OCI-LY3 (cell line): Measurements from ENCODE around the gene LCE5A.

ENCODE experiments used
- H2AFZ ChIP-seq: fragments of 200-600, 300-600 bp; shearing (Covaris generic); 2 replicates; pipeline ENCODE4 v1.6.0; 2014; ENCODE audit warnings: antibody characterized with exemption, low read depth, low read length
- H3K27ac ChIP-seq: fragments of 200-600, 300-600 bp; sonication (generic); 2 replicates; pipeline ENCODE4 v1.5.1; 2014; ENCODE audit warnings: mild to moderate bottlenecking, low read length, moderate library complexity, mixed read lengths
- H3K27me3 ChIP-seq: fragments of 200-600, 300-600 bp; sonication (generic); 2 replicates; pipeline ENCODE4 v1.6.1; 2014; ENCODE audit warnings: low read depth, low read length, mixed read lengths
- H3K36me3 ChIP-seq: fragments of 200-600, 300-600 bp; sonication (generic); replicated peaks from 2 replicates; pipeline ENCODE3; 2014; ENCODE audit warnings: low read depth, low read length, mixed read lengths
- H3K4me1 ChIP-seq: fragments of 300-600, 200-600 bp; sonication (generic); 2 replicates; pipeline ENCODE4 v1.6.1; 2014; ENCODE audit warnings: low read length, mixed read lengths
- H3K4me2 ChIP-seq: fragments of 200-600, 300-600 bp; sonication (generic); 2 replicates; pipeline ENCODE4 v1.6.1; 2014; ENCODE audit warnings: low read length, mixed read lengths
- H3K4me3 ChIP-seq: fragments of 300-600, 200-600 bp; sonication (generic); 2 replicates; pipeline ENCODE4 v1.5.1; 2014; ENCODE audit warnings: antibody characterized with exemption, mild to moderate bottlenecking, low read length, moderate library complexity
- H3K79me2 ChIP-seq: fragments of 300-600, 200-600 bp; shearing (Covaris generic); 2 replicates; pipeline ENCODE4 v1.6.1; 2014; ENCODE audit warnings: mild to moderate bottlenecking, low read length, mixed read lengths
- H3K9ac ChIP-seq: fragments of 300-600, 200-600 bp; shearing (Covaris generic); 2 replicates; pipeline ENCODE4 v1.6.0; 2014; ENCODE audit warnings: mild to moderate bottlenecking, low read length, moderate library complexity
- H3K9me3 ChIP-seq: fragments of 200-600, 300-600 bp; shearing (Covaris generic); 2 replicates; pipeline ENCODE4 v1.6.1; 2014; ENCODE audit warnings: low read length, mixed read lengths; ENCODE audit not compliant: insufficient read depth
- H4K20me1 ChIP-seq: fragments of 200-600, 300-600 bp; sonication (generic); 2 replicates; pipeline ENCODE4 v1.6.1; 2016; ENCODE audit warnings: low read length, mixed read lengths; ENCODE audit not compliant: insufficient read depth
- EZH2phosphoT487 ChIP-seq: fragments of 200-600 bp; shearing (Covaris generic); IDR thresholded peaks from 2 replicates; pipeline ENCODE4 v1.6.1; 2018; ENCODE audit warnings: antibody characterized with exemption, mixed run types, low read depth
- TF ChIP-seq, protein P1 (sequence below): fragments of 200-600, 300-600 bp; sonication (generic); IDR thresholded peaks from 2 replicates; pipeline ENCODE4 v1.5.1; 2014; ENCODE audit warnings: antibody characterized with exemption, low read length, low read depth

LCE5A gene

DNA sequence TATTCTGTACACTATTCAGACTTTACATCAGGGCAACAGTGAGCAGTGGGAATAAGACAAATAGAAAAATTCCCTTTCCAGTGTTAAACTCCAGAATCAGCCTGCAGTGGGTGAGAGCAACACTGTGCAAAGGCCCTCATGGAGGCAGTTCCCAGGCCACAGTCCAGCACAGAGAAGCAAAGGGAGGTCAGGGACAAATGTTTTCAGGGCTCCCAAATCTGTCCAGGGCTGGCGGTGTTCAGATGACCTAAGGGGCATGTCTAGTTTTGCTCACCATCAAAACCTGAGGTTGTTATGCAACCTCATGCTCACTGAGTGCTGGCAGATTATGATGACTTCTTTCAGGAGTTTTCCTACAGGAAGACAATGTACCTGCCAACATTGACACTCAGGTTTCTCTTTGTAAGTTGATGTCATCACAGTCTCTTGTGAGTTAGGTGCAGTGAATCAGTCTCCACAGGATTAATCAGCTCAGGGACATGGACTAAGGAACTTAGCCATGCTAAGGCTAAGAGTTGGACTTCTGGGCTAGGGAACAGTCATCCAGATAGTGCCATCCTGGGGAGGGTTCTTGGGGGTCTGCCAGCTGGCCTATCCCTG is 3.6 kb upstream of the LCE5A start:
- TF ChIP-seq, protein P1, sequence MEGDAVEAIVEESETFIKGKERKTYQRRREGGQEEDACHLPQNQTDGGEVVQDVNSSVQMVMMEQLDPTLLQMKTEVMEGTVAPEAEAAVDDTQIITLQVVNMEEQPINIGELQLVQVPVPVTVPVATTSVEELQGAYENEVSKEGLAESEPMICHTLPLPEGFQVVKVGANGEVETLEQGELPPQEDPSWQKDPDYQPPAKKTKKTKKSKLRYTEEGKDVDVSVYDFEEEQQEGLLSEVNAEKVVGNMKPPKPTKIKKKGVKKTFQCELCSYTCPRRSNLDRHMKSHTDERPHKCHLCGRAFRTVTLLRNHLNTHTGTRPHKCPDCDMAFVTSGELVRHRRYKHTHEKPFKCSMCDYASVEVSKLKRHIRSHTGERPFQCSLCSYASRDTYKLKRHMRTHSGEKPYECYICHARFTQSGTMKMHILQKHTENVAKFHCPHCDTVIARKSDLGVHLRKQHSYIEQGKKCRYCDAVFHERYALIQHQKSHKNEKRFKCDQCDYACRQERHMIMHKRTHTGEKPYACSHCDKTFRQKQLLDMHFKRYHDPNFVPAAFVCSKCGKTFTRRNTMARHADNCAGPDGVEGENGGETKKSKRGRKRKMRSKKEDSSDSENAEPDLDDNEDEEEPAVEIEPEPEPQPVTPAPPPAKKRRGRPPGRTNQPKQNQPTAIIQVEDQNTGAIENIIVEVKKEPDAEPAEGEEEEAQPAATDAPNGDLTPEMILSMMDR, result no peak
- no peak for TF ChIP-seq EZH2phosphoT487

DNA sequence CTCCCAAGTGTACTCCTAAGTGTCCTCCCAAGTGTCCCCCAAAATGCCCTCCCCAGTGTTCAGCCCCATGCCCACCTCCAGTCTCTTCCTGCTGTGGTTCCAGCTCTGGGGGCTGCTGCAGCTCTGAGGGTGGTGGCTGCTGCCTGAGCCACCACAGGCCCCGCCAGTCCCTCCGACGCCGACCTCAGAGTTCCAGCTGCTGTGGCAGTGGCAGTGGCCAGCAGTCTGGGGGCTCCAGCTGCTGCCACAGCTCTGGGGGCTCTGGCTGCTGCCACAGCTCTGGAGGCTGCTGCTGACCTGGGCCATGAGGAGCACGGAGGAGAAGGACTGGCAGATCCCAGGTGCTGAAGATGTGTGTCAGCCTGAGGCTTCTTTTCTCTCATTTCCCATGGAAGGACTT is 993 bp downstream of the LCE5A start:
- TF ChIP-seq, protein P1, result no peak
- TF ChIP-seq EZH2phosphoT487, result no peak
- H3K9me3 ChIP-seq, result no peaks in the 10 kb centered on the region
- H4K20me1 ChIP-seq, result no peaks in the 10 kb centered on the region
- H3K27me3 ChIP-seq, result peaks cover 35% of the 10 kb centered on the region
- no peak overlapping the region for H2AFZ ChIP-seq
- H3K27ac ChIP-seq, result no peak overlapping the region
- H3K4me2 ChIP-seq, result no peak overlapping the region
- H3K4me3 ChIP-seq, result no peak overlapping the region
- no peaks in the 10 kb centered on the region for H3K79me2 ChIP-seq
- H3K36me3 ChIP-seq, result no peaks in the 10 kb centered on the region
- H3K4me1 ChIP-seq, result no peaks in the 10 kb centered on the region
- no peak overlapping the region for H3K9ac ChIP-seq

More for the DNA sequence above, 3.6 kb upstream of the LCE5A start:
- H3K4me3 ChIP-seq, result no peak overlapping the region
- no peak overlapping the region for H3K27ac ChIP-seq
- no peaks in the 10 kb centered on the region for H3K9me3 ChIP-seq
- no peak overlapping the region for H3K4me2 ChIP-seq
- H3K27me3 ChIP-seq, result peaks cover 36% of the 10 kb centered on the region
- no peaks in the 10 kb centered on the region for H3K79me2 ChIP-seq
- no peaks in the 10 kb centered on the region for H3K36me3 ChIP-seq
- H3K4me1 ChIP-seq, result no peaks in the 10 kb centered on the region
- H4K20me1 ChIP-seq, result no peaks in the 10 kb centered on the region
- no peak overlapping the region for H2AFZ ChIP-seq
- H3K9ac ChIP-seq, result no peak overlapping the region

DNA sequence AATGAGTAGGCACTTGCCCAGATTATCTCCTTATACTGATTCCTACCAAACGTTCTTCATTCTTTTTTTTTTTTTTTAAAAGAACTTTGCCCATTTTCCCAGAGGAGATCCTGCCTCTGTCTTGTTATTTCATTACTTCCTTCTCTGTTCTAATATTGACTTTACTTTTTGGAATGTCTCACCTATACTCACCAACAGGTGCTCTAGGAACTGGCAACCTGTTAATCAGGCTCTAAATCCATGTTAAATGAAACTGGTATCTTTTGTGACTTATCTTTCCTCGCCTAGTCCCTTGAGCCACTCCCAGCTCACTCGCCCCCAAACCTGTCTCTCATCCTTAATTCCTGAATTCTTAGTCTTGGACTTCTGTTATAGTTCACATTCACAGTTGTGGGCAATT is 2.5 kb downstream of the LCE5A start:
- H3K79me2 ChIP-seq, result no peaks in the 10 kb centered on the region
- no peak overlapping the region for H3K4me3 ChIP-seq
- no peaks in the 10 kb centered on the region for H3K4me1 ChIP-seq
- no peaks in the 10 kb centered on the region for H4K20me1 ChIP-seq
- no peak overlapping the region for H2AFZ ChIP-seq
- no peak overlapping the region for H3K4me2 ChIP-seq
- peaks cover 24% of the 10 kb centered on the region for H3K27me3 ChIP-seq
- no peak overlapping the region for H3K27ac ChIP-seq
- no peaks in the 10 kb centered on the region for H3K9me3 ChIP-seq
- TF ChIP-seq EZH2phosphoT487, result no peak
- TF ChIP-seq, protein P1, result no peak
- H3K36me3 ChIP-seq, result no peaks in the 10 kb centered on the region
- H3K9ac ChIP-seq, result no peak overlapping the region

DNA sequence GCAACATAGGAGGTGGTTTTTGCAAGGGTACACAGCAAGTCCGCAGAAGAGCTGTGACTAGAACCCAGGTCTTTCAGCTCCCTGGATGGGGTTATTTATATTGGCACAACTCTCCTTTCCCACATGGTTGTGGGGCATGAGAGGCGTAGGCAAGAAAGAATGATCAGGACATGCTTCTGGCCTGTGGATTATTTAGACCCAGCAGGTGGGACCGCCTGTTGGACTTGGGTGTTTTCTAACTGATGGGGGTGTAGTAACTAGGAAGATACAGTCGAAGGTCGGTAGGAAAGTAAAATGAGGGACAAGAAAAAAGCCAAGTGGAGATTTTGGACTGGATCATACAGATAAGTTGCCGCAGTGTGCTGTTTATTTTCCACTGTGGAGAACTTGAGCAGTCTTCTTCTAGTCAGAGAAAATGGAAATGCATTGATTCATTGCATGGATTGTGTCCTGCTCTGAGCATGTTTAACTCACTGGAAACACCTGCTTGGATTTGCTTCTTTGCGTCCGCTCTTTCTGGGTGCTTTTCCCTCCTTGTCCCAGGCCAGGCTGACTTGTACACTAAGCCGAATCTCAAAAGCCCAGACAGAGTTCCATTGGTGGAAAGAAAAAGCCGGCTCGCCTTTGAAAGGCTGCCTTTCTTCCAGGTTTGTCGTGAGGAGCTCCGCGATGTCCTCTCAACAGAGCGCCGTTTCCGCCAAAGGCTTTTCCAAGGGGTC is 4.3 kb downstream of the LCE5A start:
- Histone ChIP-seq H3K36me3 (no peaks in the 10 kb centered on the region), H3K79me2 (no peaks in the 10 kb centered on the region), H4K20me1 (no peaks in the 10 kb centered on the region), H3K4me1 (no peaks in the 10 kb centered on the region), H3K9ac (no peak overlapping the region), H3K4me3 (no peak overlapping the region), H3K9me3 (no peaks in the 10 kb centered on the region), H2AFZ (no peak overlapping the region), H3K27ac (no peak overlapping the region), H3K4me2 (no peak overlapping the region), H3K27me3 (peaks cover 17% of the 10 kb centered on the region)
- TF ChIP-seq, protein P1, result no peak
- no peak for TF ChIP-seq EZH2phosphoT487
